ENCODE results near the gene KIT.

- no peak for TF ChIP-seq CTCF (IDR thresholded peaks at IDR 0.05; ENCODE audit: extremely low read depth in 1 of 2, insufficient read depth in 1 of 2, low read depth in 1 of 2, low read length in 2 of 2)
- no peak for TF ChIP-seq POLR2A (IDR thresholded peaks at IDR 0.05; ENCODE audit: low read depth, low read length)
- TF ChIP-seq MAX (IDR thresholded peaks at IDR 0.05; ENCODE audit: insufficient read depth, insufficient read length): no peak
- no peak for TF ChIP-seq JUN (IDR thresholded peaks at IDR 0.05; ENCODE audit: borderline replicate concordance, insufficient read depth, insufficient read length, low read depth)
- no peak for TF ChIP-seq POLR2AphosphoS5 (IDR thresholded peaks at IDR 0.05; ENCODE audit: insufficient read depth, low read depth, low read length)
- TF ChIP-seq GATA2 (IDR thresholded peaks at IDR 0.05; ENCODE audit: insufficient read depth, insufficient read length, low read depth, low read length): no peak
- TF ChIP-seq MYC (IDR thresholded peaks at IDR 0.05; ENCODE audit: low read depth, low read length): no peak
- TF ChIP-seq EZH2 (IDR thresholded peaks at IDR 0.05; ENCODE audit: borderline replicate concordance, low read depth, low read length, severe bottlenecking): no peak
Observed at GRCh38 chr4:54707406-54707805, 49.6 kb downstream of the KIT start.
